Measurements from ENCODE around the gene DCAF4.

- TF ChIP-seq CTCF (conservative IDR thresholded peaks at IDR 0.05) (no peak), ZFX (IDR thresholded peaks at IDR 0.05) (no peak)
Measured at GRCh38 chr14:72888636-72889201, 37.5 kb upstream of the DCAF4 start.
